Osteoblast (primary cell): ENCODE measurements around the gene CALN1. TPM values are rescaled to one million over a fixed set of nuclear protein-coding genes. Genes with fewer than 3 reads are reported as not detected.

Source experiments
- DNase-seq: peaks from one replicate; pipeline ENCODE4 v3.0.0; 2011; ENCODE audit warnings: low spot score, mixed read lengths; ENCODE audit not compliant: insufficient read length; ENCODE audit errors: missing footprints
- H2AFZ ChIP-seq: 2 replicates; pipeline ENCODE4 v1.6.0; 2011; ENCODE audit warnings: mild to moderate bottlenecking, low read length
- H3K27ac ChIP-seq: 2 replicates; pipeline ENCODE4 v1.5.1; 2011; ENCODE audit warnings: mild to moderate bottlenecking, low read depth, low read length, moderate library complexity
- H3K27me3 ChIP-seq: 2 replicates; pipeline ENCODE4 v1.6.0; 2012; ENCODE audit warnings: mild to moderate bottlenecking, control low read depth, inconsistent platforms, low read length, moderate library complexity; ENCODE audit not compliant: insufficient read depth
- H3K36me3 ChIP-seq: 2 replicates; pipeline ENCODE4 v1.5.1; 2011; ENCODE audit warnings: mild to moderate bottlenecking, low read length, control low read depth, moderate library complexity; ENCODE audit not compliant: insufficient read depth
- H3K4me1 ChIP-seq: 2 replicates; pipeline ENCODE4 v1.5.1; 2011; ENCODE audit warnings: mild to moderate bottlenecking, low read length, control low read depth, moderate library complexity; ENCODE audit not compliant: insufficient read depth
- H3K4me2 ChIP-seq: 2 replicates; pipeline ENCODE4 v1.6.0; 2011; ENCODE audit warnings: mild to moderate bottlenecking, low read length; ENCODE audit not compliant: insufficient read depth
- H3K4me3 ChIP-seq: fragments of 200-600 bp; sonication (generic); 3 replicates; pipeline ENCODE4 v1.5.1; 2012; ENCODE audit warnings: mild to moderate bottlenecking, low read length, inconsistent platforms; ENCODE audit not compliant: insufficient read depth
- H3K79me2 ChIP-seq: 2 replicates; pipeline ENCODE4 v1.6.0; 2012; ENCODE audit warnings: mild to moderate bottlenecking, low read length, control low read depth, inconsistent platforms; ENCODE audit not compliant: insufficient read depth
- H3K9me3 ChIP-seq: 2 replicates; pipeline ENCODE4 v1.5.1; 2011; ENCODE audit warnings: low read depth, low read length, control low read depth
- H4K20me1 ChIP-seq: 2 replicates; pipeline ENCODE4 v1.6.0; 2012; ENCODE audit warnings: mild to moderate bottlenecking, low read length, control low read depth; ENCODE audit not compliant: insufficient read depth
- total RNA-seq: library from RNA; depleted of rRNA; stranded (reverse); fragments of >200 nt; gene quantifications from 2 replicates; pipeline ENCODE4 v1.2.3, GENCODE V29; 2012
- TF ChIP-seq, protein P1 (sequence below): IDR thresholded peaks from 2 replicates; pipeline ENCODE4 v1.5.1; 2011; ENCODE audit warnings: mild to moderate bottlenecking, low read depth, low read length, moderate library complexity; ENCODE audit errors: extremely low read depth

The CALN1 gene
- total RNA-seq, 1 donor = not detected

DNA sequence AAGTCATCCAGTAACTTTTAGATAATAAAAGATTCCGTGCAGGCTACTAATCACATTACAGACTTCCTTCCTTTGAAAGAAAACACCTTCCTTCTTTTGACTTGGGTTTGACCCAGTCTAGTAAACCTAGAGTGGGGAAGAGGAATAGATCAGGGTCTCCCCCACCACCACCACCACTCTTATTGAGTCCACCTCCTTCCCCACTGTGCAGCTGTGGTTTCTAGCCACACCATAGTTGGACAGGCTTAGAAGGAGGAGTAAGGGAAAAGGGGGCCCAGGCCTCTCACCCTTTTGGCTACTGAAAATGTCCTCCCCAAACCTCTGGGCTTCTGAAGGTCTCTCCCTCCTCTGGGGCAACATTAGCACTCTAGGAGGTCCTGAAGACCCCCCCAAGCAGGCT, 372.7 kb downstream of the CALN1 start:
- Histone ChIP-seq H3K9me3 (no peaks in the 10 kb centered on the region), H2AFZ (no peak overlapping the region), H3K27me3 (no peaks in the 10 kb centered on the region), H3K4me3 (no peak overlapping the region), H3K27ac (no peak overlapping the region), H3K4me2 (no peak overlapping the region), H3K4me1 (no peaks in the 10 kb centered on the region), H3K36me3 (no peaks in the 10 kb centered on the region), H4K20me1 (no peaks in the 10 kb centered on the region), H3K79me2 (no peaks in the 10 kb centered on the region)
- TF ChIP-seq, protein P1, sequence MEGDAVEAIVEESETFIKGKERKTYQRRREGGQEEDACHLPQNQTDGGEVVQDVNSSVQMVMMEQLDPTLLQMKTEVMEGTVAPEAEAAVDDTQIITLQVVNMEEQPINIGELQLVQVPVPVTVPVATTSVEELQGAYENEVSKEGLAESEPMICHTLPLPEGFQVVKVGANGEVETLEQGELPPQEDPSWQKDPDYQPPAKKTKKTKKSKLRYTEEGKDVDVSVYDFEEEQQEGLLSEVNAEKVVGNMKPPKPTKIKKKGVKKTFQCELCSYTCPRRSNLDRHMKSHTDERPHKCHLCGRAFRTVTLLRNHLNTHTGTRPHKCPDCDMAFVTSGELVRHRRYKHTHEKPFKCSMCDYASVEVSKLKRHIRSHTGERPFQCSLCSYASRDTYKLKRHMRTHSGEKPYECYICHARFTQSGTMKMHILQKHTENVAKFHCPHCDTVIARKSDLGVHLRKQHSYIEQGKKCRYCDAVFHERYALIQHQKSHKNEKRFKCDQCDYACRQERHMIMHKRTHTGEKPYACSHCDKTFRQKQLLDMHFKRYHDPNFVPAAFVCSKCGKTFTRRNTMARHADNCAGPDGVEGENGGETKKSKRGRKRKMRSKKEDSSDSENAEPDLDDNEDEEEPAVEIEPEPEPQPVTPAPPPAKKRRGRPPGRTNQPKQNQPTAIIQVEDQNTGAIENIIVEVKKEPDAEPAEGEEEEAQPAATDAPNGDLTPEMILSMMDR = no peak
- no peak for DNase-seq

DNA sequence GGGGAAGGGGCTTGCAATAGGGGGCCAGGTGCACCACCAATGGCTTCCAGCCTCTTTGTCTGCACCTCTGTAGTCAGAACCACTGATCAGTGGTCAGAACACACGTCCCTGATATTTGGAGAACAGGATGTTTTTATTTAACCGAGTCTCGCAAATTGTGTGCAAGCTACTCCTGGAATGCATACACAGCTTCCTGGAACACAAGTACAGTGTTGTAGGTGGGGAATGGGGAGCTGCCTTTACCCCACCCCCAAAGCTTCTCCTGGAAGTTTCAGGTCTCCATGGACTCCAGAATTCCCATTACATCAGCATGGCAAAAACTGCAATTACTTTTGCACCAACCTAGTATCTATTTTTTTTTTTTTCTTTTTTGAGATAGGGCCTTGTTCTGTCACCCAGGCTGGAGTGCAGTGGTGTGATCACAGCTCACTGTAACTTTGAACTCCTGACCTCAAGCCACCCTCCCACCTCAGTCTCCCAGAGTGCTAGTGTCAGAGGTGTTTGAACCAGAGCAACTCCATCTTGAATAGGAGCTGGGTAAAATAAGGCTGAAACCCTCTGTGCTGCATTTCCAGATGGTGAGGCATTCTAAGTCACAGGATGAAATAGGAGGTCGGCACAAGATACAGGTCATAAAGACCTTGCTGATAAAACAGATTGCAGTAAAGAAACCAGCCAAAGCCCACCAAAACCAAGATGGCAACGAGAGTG, 374.0 kb downstream of the CALN1 start:
- H3K4me1 ChIP-seq = no peaks in the 10 kb centered on the region
- H3K4me3 ChIP-seq = no peak overlapping the region
- H3K27ac ChIP-seq = no peak overlapping the region
- DNase-seq = no peak
- no peaks in the 10 kb centered on the region for H3K36me3 ChIP-seq
- no peaks in the 10 kb centered on the region for H3K9me3 ChIP-seq
- H2AFZ ChIP-seq = no peak overlapping the region
- no peaks in the 10 kb centered on the region for H4K20me1 ChIP-seq
- H3K4me2 ChIP-seq = no peak overlapping the region
- TF ChIP-seq, protein P1 = no peak
- H3K27me3 ChIP-seq = no peaks in the 10 kb centered on the region
- no peaks in the 10 kb centered on the region for H3K79me2 ChIP-seq

DNA sequence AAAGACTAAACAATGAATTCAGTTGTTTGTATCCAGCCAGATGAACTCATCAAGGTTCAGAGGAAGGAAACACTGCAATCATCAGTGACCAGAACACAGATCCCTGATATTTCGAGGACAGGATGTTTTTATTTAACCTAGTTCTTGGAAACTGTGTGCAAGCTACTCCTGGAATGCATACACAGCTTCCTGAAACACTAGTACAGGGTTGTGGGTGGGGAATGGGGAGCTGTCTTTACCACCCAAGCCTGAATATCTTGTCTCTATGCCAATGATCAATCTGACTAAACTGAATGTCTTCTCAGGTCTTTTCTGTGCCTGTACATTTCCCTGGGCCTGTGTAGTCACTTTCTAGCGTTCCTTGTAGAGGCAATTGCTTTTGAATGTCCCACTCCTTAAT, 374.6 kb downstream of the CALN1 start:
- H3K9me3 ChIP-seq = no peaks in the 10 kb centered on the region
- TF ChIP-seq, protein P1 = no peak
- H4K20me1 ChIP-seq = no peaks in the 10 kb centered on the region
- H2AFZ ChIP-seq = no peak overlapping the region
- no peak overlapping the region for H3K27ac ChIP-seq
- no peak overlapping the region for H3K4me2 ChIP-seq
- H3K4me3 ChIP-seq = no peak overlapping the region
- H3K4me1 ChIP-seq = no peaks in the 10 kb centered on the region
- H3K79me2 ChIP-seq = no peaks in the 10 kb centered on the region
- no peaks in the 10 kb centered on the region for H3K36me3 ChIP-seq
- DNase-seq = no peak
- no peaks in the 10 kb centered on the region for H3K27me3 ChIP-seq

DNA sequence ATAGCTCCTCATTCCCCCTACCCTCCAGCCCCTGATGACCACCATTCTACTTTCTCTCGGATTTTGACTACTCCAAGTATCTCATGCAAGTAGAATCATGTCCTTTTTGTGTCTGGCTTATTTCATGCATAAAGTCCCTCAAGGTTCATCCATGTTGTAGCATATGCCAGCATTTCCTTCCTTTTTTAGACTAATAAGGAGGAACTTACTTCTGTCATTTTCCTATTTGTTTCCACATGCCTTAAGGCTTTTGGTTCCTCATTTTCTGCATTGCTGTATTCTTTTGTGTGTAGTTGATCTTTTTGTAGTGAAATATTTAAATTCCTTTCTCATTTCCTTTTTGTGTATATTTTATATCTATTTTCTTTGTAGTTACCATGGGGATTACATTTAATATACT, 376.9 kb downstream of the CALN1 start:
- Histone ChIP-seq H3K9me3 (no peaks in the 10 kb centered on the region), H3K27me3 (no peaks in the 10 kb centered on the region), H3K4me2 (no peak overlapping the region), H2AFZ (no peak overlapping the region), H3K4me1 (no peaks in the 10 kb centered on the region), H3K27ac (no peak overlapping the region), H3K4me3 (no peak overlapping the region), H3K36me3 (no peaks in the 10 kb centered on the region), H4K20me1 (no peaks in the 10 kb centered on the region), H3K79me2 (no peaks in the 10 kb centered on the region)
- DNase-seq = no peak
- TF ChIP-seq, protein P1 = no peak
